NCI-H1417 treated with DMSO at 0.1 percent for 48 hours (cell line): ENCODE results near the gene SIGLEC7.
A peak's percentile ranks its signal among the peaks of the same experiment; 100 is the strongest.

Source experiments
- DNase-seq: peaks from one replicate; lab custom pipeline; 2025; lab: John Stamatoyannopoulos, UW

The SIGLEC7 gene

GRCh38 chr19:51142119-51142518 is at the start of gene SIGLEC7:
TSS of gene SIGLEC7 (plus strand) at chr19:51142301. CDS start at chr19:51142370, 69 bp downstream.
- DNase-seq: no peak

GRCh38 chr19:51093101-51093500 is 49.0 kb upstream of the SIGLEC7 start:
- DNase-seq: no peak

GRCh38 chr19:51093510-51094345 is 48.4 kb upstream of the SIGLEC7 start:
- no peak for DNase-seq

- no peak for DNase-seq
Measured at GRCh38 chr19:51094696-51095279, 47.3 kb upstream of the SIGLEC7 start.

GRCh38 chr19:51096473-51097165 is 45.5 kb upstream of the SIGLEC7 start:
- DNase-seq: no peak

- DNase-seq: no peak
Measured at GRCh38 chr19:51097166-51097738, 44.8 kb upstream of the SIGLEC7 start.

GRCh38 chr19:51097796-51098195 is 44.3 kb upstream of the SIGLEC7 start:
- no peak for DNase-seq

- no peak for DNase-seq
Measured at GRCh38 chr19:51098365-51099046, 43.6 kb upstream of the SIGLEC7 start.

GRCh38 chr19:51099047-51099382 is 43.1 kb upstream of the SIGLEC7 start:
- DNase-seq: no peak

- no peak for DNase-seq
Measured at GRCh38 chr19:51100601-51101000, 41.5 kb upstream of the SIGLEC7 start.

- DNase-seq: no peak
Measured at GRCh38 chr19:51101171-51101865, 40.8 kb upstream of the SIGLEC7 start.

GRCh38 chr19:51102991-51103390 is 39.1 kb upstream of the SIGLEC7 start:
- DNase-seq: no peak

- DNase-seq: no peak
Measured at GRCh38 chr19:51103926-51104341, 38.2 kb upstream of the SIGLEC7 start.

- no peak for DNase-seq
Measured at GRCh38 chr19:51107406-51108065, 34.6 kb upstream of the SIGLEC7 start.

- peak; percentile 91 for DNase-seq
Measured at GRCh38 chr19:51108066-51108804, 33.9 kb upstream of the SIGLEC7 start, which contains the start of gene CTU1. TSS of gene CTU1 (minus strand) at chr19:51108409. CDS start at chr19:51104569, 3,840 bp downstream.

- no peak for DNase-seq
Measured at GRCh38 chr19:51108805-51109146, 33.3 kb upstream of the SIGLEC7 start.

GRCh38 chr19:51110666-51110971 is 31.5 kb upstream of the SIGLEC7 start:
- no peak for DNase-seq

GRCh38 chr19:51111606-51112005 is 30.5 kb upstream of the SIGLEC7 start:
- DNase-seq: no peak

GRCh38 chr19:51114087-51114729 is 27.9 kb upstream of the SIGLEC7 start:
- no peak for DNase-seq

GRCh38 chr19:51116736-51117286 is 25.3 kb upstream of the SIGLEC7 start:
- DNase-seq: no peak
